HG02943 (cell line): Measurements from ENCODE around the gene NOS1.
"Not testable (repeated sequence)": the region's sequence is repeated elsewhere in the genome, so short reads cannot be mapped to it uniquely, and the experiment has no call there.

ENCODE experiments used
- ATAC-seq: cut with Tn5 transposase; IDR thresholded peaks from one replicate; pipeline ENCODE4 v1.9.1; 2021; ENCODE audit warnings: mild to moderate bottlenecking, low read depth, moderate library complexity; ENCODE audit not compliant: unreplicated experiment

Gene NOS1

GRCh38 chr12:117279606-117280005 lies 81.8 kb downstream of the NOS1 start:
- no peak for ATAC-seq

- no peak for ATAC-seq
These were observed 83.6 kb downstream of the NOS1 start for GRCh38 chr12:117277875-117278274.

DNA sequence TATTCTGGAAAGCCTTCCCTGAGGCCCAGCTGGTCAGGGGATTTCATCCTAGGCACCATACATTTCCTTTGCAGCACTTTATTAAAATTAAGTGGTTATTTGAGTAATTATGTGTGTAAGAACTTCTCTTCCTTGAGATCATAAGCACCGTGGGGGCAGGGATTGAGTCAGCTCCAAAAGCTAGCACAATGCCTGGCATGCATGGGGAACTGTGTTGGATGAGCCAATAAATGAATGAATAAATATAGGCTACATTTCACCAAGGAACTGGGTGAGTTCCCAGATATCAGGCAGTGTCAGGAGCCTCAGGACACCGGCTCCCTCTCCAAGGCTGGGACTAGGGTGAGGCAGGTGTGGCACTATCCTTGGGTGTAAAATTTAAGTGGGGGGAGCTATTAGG lies 88.3 kb downstream of the NOS1 start:
- no peak for ATAC-seq

DNA sequence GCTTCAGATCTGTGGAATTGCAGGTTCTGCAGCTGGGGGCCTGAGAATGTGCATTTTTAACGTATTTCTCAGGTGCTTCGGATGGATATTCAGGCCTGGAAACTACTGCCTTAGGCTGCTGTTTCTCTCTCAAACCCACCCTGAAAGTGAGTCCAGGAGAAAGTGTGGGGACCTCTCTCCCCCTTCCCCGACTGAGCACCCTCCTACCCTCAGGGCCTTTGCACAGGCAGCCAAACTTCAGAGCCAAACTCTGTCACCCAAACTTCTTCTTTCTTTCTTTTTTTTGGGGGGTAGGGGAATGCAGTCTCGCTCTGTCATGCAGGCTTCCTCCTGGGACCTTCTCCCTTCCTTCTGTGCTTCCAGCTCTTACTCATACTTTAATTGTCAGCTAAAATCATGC lies 88.7 kb downstream of the NOS1 start:
- no peak for ATAC-seq

DNA sequence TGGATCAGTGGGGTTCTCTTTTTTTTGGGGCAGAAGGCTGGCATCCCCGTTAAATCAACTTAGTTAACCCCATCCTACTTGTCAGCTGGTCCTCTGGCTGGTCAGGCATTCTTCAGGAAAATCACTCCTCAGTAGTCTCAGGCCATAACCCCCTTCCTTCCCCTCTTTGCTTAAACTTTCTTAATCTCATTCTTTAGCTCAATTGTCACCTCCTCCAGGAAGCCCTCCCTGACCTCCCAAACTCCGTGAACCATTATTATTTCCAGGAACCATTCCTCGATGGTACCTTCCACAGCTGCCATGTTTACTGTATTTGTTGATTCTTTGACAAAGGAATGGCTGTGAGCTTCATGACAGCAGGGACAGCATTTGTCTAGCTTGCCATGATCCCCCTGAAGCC lies 98.7 kb downstream of the NOS1 start:
- ATAC-seq, result no peak

- ATAC-seq, result no peak
These were observed 100.2 kb downstream of the NOS1 start for GRCh38 chr12:117261247-117261646.

DNA sequence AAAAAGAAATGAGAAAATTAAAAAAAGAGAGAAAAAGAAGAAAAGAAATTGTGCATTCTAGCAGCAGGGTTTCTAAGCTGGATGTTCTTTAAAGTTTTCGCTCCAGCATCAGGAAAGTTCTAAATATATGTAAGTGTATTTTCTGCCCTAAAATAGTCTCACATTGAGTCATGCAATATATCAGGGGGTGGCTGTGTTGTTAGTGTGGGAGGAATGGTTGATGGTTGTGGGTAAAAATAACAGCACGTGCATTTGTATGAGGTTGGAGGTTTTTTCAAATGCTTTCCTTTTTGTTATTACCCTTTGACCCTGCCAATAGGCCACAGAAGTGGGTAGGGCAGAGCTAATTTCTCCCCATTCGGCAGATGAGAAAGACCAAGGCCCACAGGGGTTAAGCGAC lies 106.0 kb downstream of the NOS1 start:
- no peak for ATAC-seq

DNA sequence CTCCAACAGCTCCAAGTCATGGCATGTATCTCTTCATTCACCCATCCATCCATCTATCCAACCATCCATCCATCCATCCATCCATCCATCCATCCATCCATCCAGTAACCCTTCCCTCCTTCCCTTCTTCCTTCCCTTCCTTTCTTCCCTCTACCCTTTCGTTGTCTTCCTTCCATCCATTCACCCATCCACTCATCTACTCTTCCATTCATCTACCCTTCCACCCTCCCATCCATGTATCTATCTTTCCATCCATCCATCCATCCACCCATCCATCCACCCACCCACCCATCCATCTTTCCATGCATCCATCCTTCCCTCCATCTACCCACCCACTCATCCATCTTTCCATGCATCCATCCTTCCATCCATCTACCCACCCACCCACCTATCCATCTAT lies 117.9 kb downstream of the NOS1 start:
- ATAC-seq, result no peak

- no peak for ATAC-seq
These were observed 119.7 kb downstream of the NOS1 start for GRCh38 chr12:117241697-117242096.

DNA sequence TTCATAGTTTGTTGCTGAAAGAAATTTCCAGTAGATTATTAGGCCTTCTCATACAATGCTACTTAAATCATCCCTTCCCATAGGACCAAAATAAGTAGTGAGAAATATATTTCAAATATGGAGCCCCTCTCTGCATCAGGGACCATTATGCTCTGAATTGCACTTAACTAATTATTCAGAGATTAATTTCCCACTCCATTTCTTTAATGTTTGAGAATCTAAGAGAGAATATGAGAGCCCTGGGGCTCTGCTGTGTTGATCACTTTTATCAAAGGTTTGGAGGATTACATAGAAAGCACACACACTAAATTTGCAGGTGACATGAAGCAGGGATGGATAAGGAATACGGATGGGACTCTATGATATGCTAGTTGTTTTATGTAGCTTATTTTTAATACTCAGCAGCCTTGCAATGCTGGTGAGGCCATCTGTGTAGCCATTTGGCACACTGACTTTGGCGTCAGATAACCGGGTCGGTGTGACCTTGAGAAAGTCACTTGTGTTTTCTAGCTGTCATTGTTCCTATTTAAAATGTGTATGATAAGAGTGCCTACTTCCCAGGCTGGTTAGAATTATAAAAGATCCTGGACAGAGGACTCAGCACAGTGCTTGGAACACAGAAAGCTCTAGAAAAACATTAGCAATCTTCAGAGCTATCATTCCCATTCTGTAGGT lies 121.2 kb downstream of the NOS1 start:
- no peak for ATAC-seq

DNA sequence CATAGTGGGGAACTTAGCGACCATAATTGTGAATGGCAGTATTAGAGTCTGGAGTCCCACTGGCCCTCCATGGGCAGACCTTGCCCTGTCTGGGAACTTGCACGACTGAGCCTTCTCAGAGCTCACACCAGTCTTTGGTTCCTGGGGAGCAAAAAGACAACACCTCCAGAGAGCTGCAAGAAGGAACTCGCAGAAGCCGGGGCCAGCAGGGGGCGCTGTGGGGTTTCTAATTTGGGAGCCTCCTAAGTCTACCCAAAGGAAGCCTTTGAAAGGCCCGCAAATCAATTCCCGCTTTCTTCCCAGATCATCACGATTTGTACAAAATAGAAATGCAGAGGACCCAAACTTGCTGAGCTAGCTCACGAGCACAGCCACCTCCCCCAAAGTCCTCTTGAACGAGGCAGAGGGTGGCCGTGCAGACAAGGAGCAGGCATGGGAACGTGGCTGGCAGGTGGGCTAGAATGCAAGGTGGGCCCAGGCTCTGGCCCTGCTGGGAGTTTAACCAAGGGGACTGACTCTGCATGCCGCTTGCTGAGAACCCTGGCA lies 124.9 kb downstream of the NOS1 start:
- no peak for ATAC-seq

DNA sequence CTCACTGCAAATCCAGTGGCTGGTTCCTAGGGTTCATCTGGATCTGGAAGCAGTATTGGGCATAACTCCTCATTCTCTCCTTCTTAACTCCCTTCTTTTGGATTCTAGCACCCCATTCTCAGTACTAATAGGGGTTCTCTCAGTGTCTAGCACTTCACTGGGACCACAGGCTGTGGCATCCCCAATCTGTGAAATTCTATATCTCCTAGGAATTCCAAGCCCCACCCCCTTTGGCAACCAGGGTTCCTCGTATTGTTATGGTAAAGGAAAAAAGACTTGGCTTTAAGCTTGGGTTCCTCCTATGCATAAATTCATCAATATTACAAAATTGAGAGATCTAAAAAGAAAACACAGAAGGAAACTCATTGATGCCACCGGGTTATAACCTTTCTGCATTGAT lies 126.2 kb downstream of the NOS1 start:
- no peak for ATAC-seq

DNA sequence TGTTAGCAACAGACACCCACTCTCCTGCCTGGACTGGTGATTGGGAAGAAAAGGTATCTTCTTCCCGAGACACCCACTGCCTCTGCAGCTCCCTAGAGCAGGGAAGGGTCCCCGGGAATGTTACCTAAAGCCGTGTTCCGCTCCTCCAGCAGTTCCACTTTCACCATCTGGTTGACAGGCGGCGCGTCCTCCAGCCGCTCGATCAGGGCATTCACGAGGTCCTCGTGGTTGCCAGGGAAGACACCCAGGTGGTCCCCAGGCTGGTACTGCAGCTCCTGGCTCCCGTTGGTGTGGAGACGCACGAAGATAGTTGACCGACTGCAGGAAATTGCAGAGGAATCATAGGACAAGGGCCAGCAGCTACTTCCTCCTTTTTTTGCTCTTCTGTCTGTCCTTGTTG lies 127.0 kb downstream of the NOS1 start:
- ATAC-seq, result no peak

- no peak for ATAC-seq
These were observed 129.7 kb downstream of the NOS1 start for GRCh38 chr12:117231750-117232149.

GRCh38 chr12:117228239-117228638 lies 133.2 kb downstream of the NOS1 start:
- no peak for ATAC-seq

DNA sequence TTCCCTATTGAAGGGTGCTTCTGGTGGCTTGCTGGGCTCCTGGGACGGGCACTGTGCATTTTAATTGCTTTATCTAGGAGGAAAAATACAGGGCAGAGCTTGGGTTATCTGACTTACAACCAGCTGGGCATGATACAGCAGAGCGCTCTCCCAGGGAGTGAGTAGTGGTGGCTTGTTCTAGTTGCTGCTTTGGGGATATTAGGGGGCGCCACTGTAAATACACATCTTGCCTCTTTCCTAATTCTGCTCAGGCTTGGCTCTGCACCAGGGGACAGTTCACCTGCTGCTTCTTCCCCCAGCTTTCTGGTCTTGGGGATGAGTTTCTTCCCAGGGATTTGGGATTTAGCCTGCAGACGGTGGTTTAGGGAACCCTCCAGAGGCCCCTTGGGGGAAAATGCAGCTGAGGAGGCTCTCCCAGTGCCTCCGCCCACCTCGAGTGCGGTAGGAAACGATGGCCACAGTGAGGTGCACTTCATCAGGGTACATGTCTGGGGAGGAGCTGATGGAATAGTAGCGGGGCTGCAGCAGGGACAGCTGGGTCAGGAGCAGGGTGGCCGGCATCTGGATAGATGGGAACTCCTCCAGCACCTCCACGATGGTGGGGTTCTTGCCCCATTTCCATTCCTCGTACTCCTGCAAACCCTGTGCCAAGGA lies 134.3 kb downstream of the NOS1 start:
- ATAC-seq, result no peak

DNA sequence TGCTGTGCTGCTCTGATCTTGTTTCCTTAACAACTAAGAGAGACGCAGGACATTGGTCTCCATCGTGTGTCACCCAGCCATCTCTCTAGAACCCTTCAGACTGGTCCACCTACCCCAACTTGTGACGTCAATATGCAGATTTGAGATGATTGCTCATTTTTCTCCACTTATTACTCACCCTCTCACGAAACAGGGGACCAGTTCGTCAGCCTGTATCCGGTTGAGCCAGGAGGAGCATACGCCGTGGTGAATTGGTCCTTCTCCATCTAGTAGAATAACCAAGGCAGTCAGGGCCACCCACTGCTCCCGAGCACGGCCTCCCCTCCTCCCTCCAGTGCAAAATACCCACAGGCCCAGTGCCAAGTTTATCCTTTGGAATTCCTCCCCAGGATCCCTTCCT lies 134.9 kb downstream of the NOS1 start:
- no peak for ATAC-seq

DNA sequence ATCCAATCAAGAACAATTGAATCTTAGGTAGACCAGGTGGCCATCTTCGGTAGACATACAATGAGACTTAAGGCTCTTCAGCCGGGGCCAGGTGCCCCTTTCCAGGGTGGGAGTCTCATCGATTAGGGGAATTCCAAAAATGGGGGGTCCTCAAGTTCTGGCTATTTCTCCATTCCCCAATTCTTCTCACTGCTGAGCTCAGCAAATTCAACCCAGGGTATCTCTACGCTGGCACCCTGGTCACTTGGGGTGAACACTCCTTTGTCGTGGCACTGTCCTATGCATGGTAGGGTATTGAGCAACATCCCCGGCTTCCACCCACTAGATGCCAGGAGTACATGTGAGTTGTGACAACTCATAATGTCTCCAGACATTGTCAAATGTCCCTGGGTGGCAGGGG lies 136.2 kb downstream of the NOS1 start:
- ATAC-seq, result no peak

- ATAC-seq, result not testable (repeated sequence)
These were observed 140.5 kb downstream of the NOS1 start for GRCh38 chr12:117220947-117221346.

DNA sequence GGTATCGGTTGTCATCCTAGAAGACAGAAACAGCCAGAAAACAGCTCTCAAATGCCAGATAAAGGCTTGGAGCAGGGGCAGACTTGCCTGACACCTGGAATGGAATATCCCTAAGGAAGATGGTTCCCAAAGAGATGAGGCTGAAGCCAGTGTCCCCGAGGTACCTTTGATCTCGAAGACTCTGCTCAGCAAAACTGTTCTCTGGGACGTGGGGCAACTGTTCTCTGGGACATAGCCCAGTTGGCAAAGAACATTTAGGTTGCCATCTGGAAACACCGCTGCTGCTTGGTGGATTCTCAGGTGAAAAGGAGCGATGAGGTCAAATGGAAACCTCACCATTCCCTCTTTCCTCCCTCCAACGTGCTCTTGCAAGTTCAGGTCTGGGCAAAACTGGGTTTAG lies 143.3 kb downstream of the NOS1 start:
- ATAC-seq, result no peak

DNA sequence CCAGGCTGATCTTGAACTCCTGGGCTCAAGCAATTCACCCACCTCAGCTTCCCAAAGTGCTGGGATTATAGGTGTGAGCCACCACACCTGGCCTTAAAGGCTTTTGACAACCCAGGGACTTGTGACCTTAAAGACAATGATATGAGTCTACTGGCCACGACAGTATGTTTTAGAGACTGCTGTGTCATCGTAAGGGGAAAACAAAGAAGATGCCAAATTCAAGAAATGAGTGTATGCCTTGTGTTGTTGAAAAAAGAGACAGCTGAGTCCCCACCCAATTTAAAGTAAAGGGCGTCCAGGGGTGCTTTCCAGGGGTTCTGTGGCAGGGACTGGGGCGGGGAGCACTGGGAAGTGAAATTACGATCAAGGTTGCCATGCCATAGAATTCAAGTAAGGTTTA lies 144.7 kb downstream of the NOS1 start:
- no peak for ATAC-seq

DNA sequence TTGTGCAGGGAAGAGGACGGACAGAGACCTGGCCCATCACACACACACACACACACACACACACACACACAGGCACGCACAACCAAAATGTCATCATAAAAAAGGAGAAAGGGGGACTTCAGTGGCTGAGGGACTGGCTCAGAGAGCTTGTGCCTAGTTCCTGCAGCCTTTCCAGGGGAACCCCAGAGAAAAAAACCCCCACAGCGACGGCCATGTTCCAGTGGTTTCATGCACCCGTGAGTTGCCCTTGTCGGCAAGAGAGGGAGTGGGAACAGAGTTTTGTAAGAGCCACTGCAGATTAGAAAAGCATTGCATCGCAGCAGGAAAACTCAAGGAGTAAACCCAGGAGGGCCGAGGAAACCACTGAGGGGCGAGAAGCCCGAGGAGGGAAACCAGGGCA lies 146.6 kb downstream of the NOS1 start:
- no peak for ATAC-seq
